A549 (cell line): ENCODE measurements around the gene RFX1.

Experiments
- ESRRA ChIP-seq: fragments of 150-350 bp; IDR thresholded peaks from 2 replicates; pipeline ENCODE4 v1.6.1; 2014; ENCODE audit warnings: mild to moderate bottlenecking, low read length, borderline replicate concordance
- POLR2A ChIP-seq: IDR thresholded peaks from 2 replicates; pipeline ENCODE4 v1.6.1; 2012; ENCODE audit warnings: mild to moderate bottlenecking, low read length
- SREBF2 ChIP-seq: fragments of 450-650 bp; IDR thresholded peaks from 2 replicates; pipeline ENCODE4 v1.6.1; 2014; ENCODE audit warnings: mild to moderate bottlenecking, moderate library complexity
- ZFP36 ChIP-seq: fragments of 450-650 bp; IDR thresholded peaks from 2 replicates; pipeline ENCODE4 v1.6.1; 2014; ENCODE audit warnings: borderline replicate concordance; ENCODE audit not compliant: partially characterized antibody
- TF ChIP-seq, protein P1 (sequence below): fragments of >200 bp; sonication (Bioruptor Twin); formaldehyde crosslinking; IDR thresholded peaks from 3 replicates; pipeline ENCODE4 v1.5.1; 2016

DNA sequence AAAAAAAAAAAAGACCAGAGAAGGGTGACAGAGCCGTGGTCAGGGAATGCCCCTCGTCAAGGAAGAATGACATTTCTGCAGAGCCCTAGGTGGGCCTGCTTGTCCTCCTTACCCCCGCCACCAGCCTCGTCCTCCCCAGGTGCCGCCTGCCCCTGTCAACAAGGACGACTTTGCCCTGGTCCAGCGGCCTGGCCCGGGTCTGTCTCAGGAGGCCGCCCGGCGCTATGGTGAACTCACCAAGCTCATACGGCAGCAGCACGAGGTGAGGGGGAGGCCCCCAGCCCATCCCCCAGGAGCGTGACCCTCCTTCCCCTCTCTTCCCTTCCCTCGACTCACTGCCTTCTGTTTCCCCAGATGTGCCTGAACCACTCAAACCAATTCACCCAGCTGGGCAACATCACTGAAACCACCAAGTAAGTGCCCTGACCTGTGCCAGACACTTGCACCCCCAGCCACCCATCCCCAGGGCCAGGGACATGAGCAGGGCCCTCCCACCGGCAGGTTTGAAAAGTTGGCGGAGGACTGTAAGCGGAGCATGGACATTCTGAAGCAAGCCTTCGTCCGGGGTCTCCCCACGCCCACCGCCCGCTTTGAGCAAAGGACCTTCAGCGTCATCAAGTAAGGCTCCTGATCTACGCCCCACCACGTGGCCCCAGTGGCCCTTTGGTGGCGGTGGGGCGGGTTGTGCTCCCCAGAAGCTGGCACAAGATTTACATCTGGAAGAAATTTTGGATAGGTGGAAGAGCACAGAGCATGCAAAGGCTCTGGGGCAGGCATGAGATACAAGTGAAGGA is 82.7 kb downstream of the RFX1 start:
- no peak for TF ChIP-seq POLR2A
- TF ChIP-seq ESRRA: no peak
- TF ChIP-seq, protein P1, sequence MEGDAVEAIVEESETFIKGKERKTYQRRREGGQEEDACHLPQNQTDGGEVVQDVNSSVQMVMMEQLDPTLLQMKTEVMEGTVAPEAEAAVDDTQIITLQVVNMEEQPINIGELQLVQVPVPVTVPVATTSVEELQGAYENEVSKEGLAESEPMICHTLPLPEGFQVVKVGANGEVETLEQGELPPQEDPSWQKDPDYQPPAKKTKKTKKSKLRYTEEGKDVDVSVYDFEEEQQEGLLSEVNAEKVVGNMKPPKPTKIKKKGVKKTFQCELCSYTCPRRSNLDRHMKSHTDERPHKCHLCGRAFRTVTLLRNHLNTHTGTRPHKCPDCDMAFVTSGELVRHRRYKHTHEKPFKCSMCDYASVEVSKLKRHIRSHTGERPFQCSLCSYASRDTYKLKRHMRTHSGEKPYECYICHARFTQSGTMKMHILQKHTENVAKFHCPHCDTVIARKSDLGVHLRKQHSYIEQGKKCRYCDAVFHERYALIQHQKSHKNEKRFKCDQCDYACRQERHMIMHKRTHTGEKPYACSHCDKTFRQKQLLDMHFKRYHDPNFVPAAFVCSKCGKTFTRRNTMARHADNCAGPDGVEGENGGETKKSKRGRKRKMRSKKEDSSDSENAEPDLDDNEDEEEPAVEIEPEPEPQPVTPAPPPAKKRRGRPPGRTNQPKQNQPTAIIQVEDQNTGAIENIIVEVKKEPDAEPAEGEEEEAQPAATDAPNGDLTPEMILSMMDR: no peak
- TF ChIP-seq SREBF2: no peak
- no peak for TF ChIP-seq ZFP36
